K562 (cell line): ENCODE results near the gene AFDN. TPM values are rescaled to one million over a fixed set of nuclear protein-coding genes. Genes with fewer than 3 reads are reported as not detected.

Source experiments
- BRD4 ChIP-seq: fragments of 200-600 bp; sonication (generic); IDR thresholded peaks from 2 replicates; pipeline ENCODE4 v1.6.1; 2017; ENCODE audit warnings: inconsistent platforms
- CHD2 ChIP-seq: IDR thresholded peaks from 2 replicates; pipeline ENCODE4 v1.6.1; 2011; ENCODE audit warnings: low read depth, low read length
- ESRRA ChIP-seq: fragments of 450-650 bp; IDR thresholded peaks from 2 replicates; pipeline ENCODE4 v1.6.1; 2014; ENCODE audit warnings: low read depth, mild to moderate bottlenecking, moderate library complexity, borderline replicate concordance
- MLLT1 ChIP-seq, 2 experiments: fragments of 450-650 bp; IDR thresholded peaks; 2 replicates each; pipeline ENCODE4 v1.6.1; 2016
- PKNOX1 ChIP-seq: fragments of 450-650 bp; IDR thresholded peaks from 2 replicates; pipeline ENCODE4 v1.6.1; 2016
- POLR2A ChIP-seq: fragments of 450-650 bp; conservative IDR thresholded peaks from 2 replicates; pipeline ENCODE4 v1.6.1; 2016
- RBM25 ChIP-seq: fragments of 200-400 bp; formaldehyde crosslinking; IDR thresholded peaks from 2 replicates; pipeline ENCODE4 v1.6.1; 2018; ENCODE audit warnings: low read length, low read depth, moderate library complexity; ENCODE audit not compliant: severe bottlenecking
- SMAD4 ChIP-seq: fragments of 250-450 bp; sonication (Bioruptor Pico); conservative IDR thresholded peaks from 2 replicates; pipeline ENCODE4 v1.8.0; 2021; ENCODE audit warnings: inconsistent platforms, mild to moderate bottlenecking, moderate library complexity
- SMARCA4 ChIP-seq: fragments of 450-650 bp; IDR thresholded peaks from 2 replicates; pipeline ENCODE4 v1.6.1; 2016
- TRIM28 ChIP-seq: fragments of 450-650 bp; IDR thresholded peaks from 2 replicates; pipeline ENCODE4 v1.6.1; 2017
- XRCC5 ChIP-seq: fragments of 200-400 bp; formaldehyde crosslinking; IDR thresholded peaks from 2 replicates; pipeline ENCODE4 v1.6.1; 2017; ENCODE audit warnings: low read depth, mild to moderate bottlenecking, low read length
- ZC3H11A ChIP-seq: IDR thresholded peaks from 2 replicates; pipeline ENCODE4 v1.6.1; 2012; ENCODE audit warnings: low read depth, low read length, improper control_type of control experiment
- ZNF124 ChIP-seq: sonication (generic); formaldehyde crosslinking; IDR thresholded peaks from 2 replicates; pipeline ENCODE4 v1.8.1; 2022; ENCODE audit warnings: missing genetic modification reagents
- ZNF274 ChIP-seq: IDR thresholded peaks from 2 replicates; pipeline ENCODE4 v1.6.1; 2011; ENCODE audit warnings: low read depth, mild to moderate bottlenecking, low read length, moderate library complexity, borderline replicate concordance
- ZNF639 ChIP-seq, 2 experiments: fragments of 200-800 bp in 1 of 2; sonication (Bioruptor generic) in 1 of 2; sonication (generic) in 1 of 2; formaldehyde crosslinking in 1 of 2; IDR thresholded peaks in 1 of 2; conservative IDR thresholded peaks in 1 of 2; 2 replicates each; pipeline versions ENCODE4 v1.5.0 to v1.6.1; 2016 to 2020; ENCODE audit warnings: missing compliant biosample characterization in 1 of 2, missing genetic modification characterization in 1 of 2, missing genetic modification reagents in 1 of 2
- ZNF778 ChIP-seq: fragments of 450-650 bp; formaldehyde crosslinking; IDR thresholded peaks from 2 replicates; pipeline ENCODE4 v1.4.0; 2020; ENCODE audit warnings: mild to moderate bottlenecking, moderate library complexity
- ZZZ3 ChIP-seq: fragments of 450-650 bp; IDR thresholded peaks from 2 replicates; pipeline ENCODE4 v1.6.1; 2016; ENCODE audit warnings: antibody characterized with exemption, mild to moderate bottlenecking, moderate library complexity
- polyA plus RNA-seq, 8 experiments: library from polyadenylated mRNA; depleted of rRNA in 4 of 8; stranded (reverse) in 5 of 8; unstranded in 3 of 8; fragments of >200 nt; fragmentation: Nextera tagmentation in 2 of 8; fragmentation: Illumina TruSeq in 1 of 8; extraction: Ambion mirVana in 2 of 8; extraction: Trizol in 1 of 8; gene quantifications; 2 replicates each; pipeline versions ENCODE4 v1.2.1 to v1.2.3, GENCODE V29; 2011 to 2014; ENCODE audit warnings: inconsistent platforms in 1 of 8, missing spikeins in 1 of 8
- total RNA-seq, 7 experiments: library from RNA; depleted of rRNA in 6 of 7; stranded (reverse); fragments of >200 nt in 6 of 7; fragmentation: Illumina TruSeq in 2 of 7; extraction: Trizol in 2 of 7; gene quantifications; 2 replicates each; pipeline versions ENCODE4 v1.2.1 to v1.2.3, GENCODE V29; 2011 to 2021; ENCODE audit warnings: low replicate concordance in 1 of 7
- TF ChIP-seq, protein P1 (sequence below): sonication (generic); IDR thresholded peaks from 2 replicates; pipeline ENCODE4 v1.6.1; 2016
- TF ChIP-seq, protein P2 (sequence below): sonication (generic); formaldehyde crosslinking; IDR thresholded peaks from 2 replicates; pipeline ENCODE4 v1.8.1; 2022; ENCODE audit warnings: missing genetic modification reagents
- TF ChIP-seq, protein P3 (sequence below): fragments of 250-450 bp; sonication (Bioruptor Pico); IDR thresholded peaks from 2 replicates; pipeline ENCODE4 v1.5.0; 2021; ENCODE audit warnings: mild to moderate bottlenecking, moderate library complexity

The AFDN gene
- total and polyA plus RNA-seq, 9 of the 15 experiments (the other 6 are each of a cell fraction or from before 2014, with no cell fraction given): 7.2 to 129 (median 105) TPM

DNA sequence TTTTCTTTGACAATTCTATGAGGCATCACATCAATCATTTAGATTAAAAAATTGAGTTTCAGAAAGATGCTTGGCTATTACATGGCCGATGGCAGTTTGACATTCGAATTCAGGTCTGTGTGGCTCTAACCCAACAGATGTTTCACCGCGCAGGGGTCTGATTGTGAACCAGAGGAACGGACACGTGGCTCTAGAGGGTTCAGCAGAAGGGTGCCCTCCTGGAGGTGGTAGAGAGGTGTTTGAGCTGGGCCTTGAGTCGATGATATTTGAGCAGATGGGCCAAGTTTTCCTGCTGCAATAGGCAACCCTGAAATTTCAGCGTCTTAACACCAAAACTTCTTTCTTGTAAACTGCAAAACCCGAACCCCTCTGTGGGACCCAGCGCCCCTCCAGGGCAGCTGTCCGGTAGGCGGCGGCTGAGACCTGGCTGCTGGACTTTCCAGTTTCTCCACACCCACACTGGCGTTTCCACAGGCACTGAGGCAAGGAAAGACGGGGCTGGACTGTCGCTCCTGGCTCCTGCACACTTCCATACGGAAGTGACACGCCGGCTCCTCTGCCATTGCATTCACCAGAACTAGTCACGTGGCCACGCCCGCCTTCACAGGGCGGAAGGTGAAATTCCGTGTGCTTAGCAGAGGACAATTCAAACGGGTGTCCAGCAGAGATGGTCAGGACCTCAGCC lies 11.3 kb upstream of the AFDN start (continued):
- TF ChIP-seq ZNF639 (CRISPR knock-in tag; conservative IDR thresholded peaks at IDR 0.05 in 1 of 2, IDR thresholded peaks at IDR 0.05 in 1 of 2) (no peak), SMAD4 (CRISPR knock-in tag) (no peak), XRCC5 (no peak), PKNOX1 (no peak), ESRRA (no peak), ZC3H11A (no peak), ZNF778 (CRISPR knock-in tag) (no peak), CHD2 (no peak), ZNF274 (no peak), POLR2A (peak; percentile 59), BRD4 (no peak), ZNF124 (CRISPR knock-in tag) (no peak), MLLT1 (IDR thresholded peaks at IDR 0.05) (no peak), TRIM28 (no peak), SMARCA4 (no peak), RBM25 (no peak), ZZZ3 (no peak)
- TF ChIP-seq, protein P1, sequence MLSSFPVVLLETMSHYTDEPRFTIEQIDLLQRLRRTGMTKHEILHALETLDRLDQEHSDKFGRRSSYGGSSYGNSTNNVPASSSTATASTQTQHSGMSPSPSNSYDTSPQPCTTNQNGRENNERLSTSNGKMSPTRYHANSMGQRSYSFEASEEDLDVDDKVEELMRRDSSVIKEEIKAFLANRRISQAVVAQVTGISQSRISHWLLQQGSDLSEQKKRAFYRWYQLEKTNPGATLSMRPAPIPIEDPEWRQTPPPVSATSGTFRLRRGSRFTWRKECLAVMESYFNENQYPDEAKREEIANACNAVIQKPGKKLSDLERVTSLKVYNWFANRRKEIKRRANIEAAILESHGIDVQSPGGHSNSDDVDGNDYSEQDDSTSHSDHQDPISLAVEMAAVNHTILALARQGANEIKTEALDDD: no peak
- TF ChIP-seq, protein P2, sequence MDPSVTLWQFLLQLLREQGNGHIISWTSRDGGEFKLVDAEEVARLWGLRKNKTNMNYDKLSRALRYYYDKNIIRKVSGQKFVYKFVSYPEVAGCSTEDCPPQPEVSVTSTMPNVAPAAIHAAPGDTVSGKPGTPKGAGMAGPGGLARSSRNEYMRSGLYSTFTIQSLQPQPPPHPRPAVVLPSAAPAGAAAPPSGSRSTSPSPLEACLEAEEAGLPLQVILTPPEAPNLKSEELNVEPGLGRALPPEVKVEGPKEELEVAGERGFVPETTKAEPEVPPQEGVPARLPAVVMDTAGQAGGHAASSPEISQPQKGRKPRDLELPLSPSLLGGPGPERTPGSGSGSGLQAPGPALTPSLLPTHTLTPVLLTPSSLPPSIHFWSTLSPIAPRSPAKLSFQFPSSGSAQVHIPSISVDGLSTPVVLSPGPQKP (CRISPR knock-in tag): no peak
- TF ChIP-seq, protein P3, sequence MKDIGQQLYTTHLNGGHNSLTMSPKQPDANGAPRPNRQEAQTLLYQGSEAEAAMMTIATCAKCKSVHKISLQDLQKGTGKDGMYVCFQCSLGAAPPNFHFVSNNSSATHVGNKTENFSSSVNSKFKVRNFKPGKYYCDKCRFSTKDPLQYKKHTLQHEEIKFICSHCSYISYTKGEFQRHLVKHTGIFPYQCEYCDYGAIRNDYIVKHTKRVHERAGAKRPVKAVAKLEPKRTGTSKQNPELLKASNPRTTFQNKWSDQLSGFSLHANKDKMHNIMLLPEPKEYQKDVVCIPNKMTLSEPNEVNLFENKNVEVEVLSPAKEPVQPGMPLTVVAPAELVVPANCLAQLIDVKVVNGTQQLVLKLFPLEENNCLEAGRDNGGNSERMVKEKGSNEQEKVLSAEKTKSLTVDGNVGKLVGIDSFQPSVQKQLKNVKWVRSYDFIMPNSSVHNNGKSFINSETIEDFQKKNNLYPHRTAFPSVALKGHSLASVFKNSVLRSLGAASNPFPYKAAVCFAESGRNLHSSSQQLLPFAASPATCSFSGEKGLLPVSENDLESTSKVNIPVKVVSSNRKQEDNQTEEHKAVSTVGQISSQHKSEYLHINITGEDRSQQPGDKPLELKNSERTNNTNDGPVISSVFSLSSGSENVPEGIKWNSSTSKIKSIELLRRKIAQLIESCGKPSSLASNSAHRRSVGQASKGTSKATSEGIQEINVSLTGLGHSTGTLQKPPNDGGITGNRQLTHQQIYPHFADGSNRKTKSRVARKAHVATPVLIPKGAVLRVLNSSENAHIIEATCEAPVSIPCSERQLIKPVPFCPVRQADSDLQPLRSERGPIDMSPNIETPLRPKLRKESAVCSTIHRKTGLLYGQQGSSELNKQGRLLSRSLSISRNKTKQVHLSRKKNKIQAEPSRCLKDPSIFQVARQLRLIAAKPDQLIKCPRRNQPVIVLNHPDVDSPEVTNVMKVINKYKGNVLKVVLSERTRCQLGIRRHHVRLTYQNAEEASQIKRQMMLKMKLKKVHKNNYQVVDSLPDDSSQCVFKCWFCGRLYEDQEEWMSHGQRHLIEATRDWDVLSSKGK: no peak
